NCI-H2081 (cell line): Measurements from ENCODE around the gene HLA-DRB5.
"Not testable (repeated sequence)": the region's sequence is repeated elsewhere in the genome, so short reads cannot be mapped to it uniquely, and the experiment has no call there.

Experiments used
- DNase-seq, 2 experiments: peaks; one replicate each; lab custom pipeline; 2025; lab: John Stamatoyannopoulos, UW

Gene HLA-DRB5

DNA sequence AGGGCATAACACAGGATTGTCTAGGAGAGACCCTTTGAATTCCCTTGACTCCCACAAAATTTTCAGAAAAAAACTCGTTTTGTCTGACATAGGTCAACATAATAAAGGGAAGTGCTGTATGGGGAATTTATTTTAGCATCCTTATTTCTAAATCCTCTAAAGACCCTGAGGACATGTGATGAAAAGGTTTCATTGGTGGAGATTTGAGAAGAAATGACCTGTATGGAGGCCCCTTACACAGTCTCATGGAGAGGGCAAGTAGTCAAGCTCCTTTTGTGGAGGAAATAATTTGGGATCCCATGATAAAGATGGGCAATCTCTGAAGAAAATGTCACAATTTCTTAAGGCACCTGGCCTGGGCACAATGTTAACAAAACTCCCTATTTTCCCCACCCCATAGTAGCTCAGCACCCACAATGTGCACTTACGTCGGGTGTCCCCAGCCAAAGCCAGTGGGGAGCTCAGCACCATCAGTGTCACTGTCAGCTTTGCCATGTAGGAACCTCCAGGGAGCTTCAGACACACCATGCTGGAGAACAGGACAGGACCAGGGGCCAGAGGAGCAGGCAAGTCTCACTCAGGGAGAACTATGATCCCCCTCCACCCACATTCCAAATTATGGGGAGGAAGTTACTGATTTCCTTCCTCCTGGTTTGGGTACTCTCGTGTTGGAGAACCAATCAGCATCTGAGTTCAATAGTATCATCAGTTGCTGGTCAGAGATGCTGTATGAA, at the start of gene HLA-DRB5:
Gene HLA-DRB5 (minus strand): TSS at position 591 of the 734 bp plus-strand sequence. CDS start 63 bp downstream, at position 528.
- DNase-seq: no peak

DNA sequence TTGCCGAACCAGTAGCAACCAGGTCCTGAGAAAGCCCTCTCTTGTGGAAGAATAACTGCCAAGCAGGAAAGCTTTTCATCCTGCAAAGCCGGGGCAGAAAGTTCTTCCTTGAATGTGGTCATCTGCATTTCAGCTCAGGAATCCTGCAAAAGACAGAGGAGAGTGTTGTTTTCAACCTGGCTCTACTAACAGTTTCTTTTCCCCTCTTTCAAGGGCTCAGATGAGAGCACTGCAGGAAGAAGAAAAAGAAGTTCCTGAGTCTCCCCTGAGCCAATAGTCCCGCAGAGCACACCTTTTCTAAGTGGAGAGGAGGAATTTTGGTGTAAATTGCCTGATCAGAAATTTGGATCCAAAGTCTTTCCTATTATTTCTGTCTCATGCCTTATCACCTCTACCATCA, 48.9 kb upstream of the HLA-DRB5 start:
- DNase-seq: no peak

DNA sequence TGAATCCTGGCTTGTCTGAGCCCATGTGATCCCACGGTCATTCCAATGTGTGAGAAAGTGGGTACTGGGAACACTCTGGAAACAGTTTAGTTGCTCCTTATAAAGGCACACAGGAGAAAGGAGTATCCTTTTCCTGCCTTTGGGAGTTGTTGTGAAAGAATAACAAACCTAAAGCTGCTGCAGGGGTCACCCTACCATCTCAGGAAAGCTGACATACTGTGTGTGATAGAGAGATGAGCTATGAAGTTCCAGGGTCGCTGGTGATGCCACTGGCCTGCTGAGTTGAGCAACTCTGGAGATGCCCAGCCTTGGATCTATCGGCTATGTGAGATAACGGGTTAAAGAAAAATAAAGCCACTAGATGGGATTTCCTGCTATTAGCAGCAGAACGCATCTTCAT, 47.4 kb upstream of the HLA-DRB5 start:
- DNase-seq: not testable (repeated sequence)

DNA sequence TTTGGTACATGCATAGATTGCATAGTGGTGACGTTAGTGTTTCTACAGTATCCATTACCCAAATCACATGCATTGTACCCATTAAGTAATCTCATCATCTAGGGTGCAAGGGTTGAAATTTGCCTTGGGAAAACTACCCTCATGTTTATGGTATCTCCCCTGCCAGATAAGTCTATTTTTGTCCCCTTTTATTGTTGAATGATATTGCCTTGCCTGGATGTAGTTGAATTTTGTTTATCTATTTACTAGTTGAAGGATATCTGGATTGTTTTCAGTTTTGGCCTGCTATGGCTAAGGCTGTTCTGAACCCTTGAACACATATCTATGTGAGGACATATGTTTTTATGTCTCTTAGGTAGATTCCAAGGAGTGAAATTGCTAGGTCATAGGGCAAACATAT, 46.2 kb upstream of the HLA-DRB5 start:
- DNase-seq: no peak

DNA sequence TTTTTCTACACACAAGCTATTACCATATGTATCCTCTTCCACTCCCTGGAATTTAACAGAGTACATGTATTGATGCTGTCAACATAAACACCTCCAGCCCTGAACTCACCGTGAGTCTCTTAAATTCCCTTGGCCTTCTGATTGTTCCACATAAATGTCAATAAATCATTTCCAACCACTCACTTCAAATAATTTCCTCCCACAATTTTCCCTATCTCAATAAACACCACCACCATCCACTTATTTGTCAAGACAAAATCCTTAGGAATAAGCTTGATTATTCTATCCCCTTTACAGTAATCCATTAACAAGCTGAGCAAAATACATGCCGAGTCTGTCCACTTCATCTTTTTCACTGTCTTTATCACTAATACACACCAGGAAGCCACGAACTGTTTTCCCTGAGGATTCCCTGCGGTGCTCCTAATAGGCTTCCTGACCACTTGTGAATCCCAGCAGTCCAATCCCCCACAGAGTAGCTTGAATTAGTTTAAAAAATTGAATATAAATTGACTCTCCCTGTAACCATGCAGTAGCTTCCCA, 40.3 kb upstream of the HLA-DRB5 start:
- no peak for DNase-seq

DNA sequence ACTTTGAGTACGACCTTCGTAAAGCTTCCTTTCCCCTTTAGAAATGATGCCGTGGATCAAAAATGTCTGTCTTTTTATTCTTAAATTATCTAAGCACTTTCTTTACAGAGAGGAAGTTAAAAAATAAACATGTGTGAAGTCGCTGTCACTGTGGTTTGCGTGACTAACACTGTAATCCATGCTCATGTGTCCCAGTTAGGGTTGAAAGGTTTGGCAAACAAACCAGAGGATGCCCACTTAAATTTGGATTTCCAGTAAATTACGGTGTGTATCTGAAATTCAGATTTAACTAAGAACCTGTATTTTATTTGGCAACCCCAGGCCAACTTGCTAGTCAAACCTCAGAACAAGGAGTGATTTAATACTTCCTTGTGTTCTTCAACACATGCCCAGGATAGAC, 38.5 kb upstream of the HLA-DRB5 start:
- no peak for DNase-seq

DNA sequence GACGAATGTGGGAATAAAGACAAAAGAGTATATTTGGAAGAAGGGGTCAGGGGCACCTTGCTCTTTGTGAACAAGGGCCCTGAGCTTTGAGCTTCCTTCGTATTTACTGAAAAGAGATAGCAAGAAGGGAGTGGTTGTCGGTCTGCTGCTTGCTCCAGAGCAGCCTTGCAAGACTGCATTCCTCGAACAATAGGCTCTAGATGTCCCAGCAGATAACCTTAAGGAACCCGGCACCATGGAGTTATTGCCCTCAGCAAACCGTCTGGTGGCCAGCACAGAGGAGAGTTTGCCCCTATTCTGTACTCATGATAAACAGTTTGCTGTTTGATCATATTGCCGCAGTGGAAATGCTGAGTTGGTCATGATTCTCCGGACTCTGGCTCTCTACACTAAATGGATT, 36.9 kb upstream of the HLA-DRB5 start:
- DNase-seq: no peak

DNA sequence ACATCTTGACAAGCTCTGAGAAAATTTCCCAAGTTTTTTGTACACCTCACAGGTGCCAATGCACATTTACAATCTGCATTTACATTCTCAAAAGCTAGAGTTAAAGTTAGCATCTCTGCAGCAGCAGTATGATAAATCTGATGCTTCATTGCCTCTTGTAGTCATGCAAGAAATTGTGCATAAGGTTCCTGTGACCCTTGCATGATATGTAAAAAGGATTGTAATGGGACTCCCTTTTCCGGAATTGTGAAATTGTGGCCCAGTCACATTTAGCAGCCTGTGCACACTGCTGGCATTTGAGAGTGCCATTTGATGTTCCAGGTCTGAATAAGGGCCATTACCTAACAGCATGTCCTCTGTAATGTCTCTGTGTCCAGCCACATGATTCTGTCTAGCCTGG, 35.4 kb upstream of the HLA-DRB5 start:
- no peak for DNase-seq

DNA sequence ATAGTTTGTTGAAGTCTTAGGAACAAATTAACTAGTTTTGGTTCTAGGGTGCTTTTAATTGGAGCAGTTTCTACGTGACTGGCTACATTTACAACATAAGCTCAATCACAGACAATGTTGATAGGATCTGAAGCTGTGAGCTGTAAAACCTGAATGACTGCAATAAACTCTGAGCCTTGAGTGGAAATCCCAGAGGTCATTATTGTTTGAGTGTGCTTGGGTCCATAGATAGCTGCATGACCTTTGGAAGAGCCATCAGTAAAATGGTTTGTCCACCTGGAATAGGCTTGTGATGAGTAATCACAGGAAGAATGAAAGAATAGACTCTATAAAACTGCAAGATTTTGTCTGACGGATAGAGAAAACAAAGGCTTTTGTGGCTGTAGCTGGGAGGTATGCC, 32.9 kb upstream of the HLA-DRB5 start:
- no peak for DNase-seq

DNA sequence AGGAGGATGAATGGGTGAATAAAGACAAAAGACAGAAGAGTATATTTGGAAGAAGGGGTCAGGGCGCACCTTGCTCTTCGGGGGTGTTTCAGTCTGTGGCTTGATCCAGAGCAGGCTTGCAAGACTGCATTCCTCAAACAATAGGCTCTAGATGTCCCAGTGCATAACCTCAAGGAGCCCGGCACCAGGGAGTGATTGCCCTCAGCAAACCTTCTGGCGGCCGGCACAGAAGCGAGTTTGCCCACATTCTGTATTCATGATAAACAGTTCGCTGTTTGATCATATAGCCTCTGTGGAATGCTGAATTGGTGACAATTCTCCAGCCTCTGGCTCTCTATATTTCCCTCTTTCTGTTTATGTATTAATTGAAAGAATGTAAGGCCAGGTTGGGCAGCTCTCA, 29.7 kb upstream of the HLA-DRB5 start:
- no peak for DNase-seq

DNA sequence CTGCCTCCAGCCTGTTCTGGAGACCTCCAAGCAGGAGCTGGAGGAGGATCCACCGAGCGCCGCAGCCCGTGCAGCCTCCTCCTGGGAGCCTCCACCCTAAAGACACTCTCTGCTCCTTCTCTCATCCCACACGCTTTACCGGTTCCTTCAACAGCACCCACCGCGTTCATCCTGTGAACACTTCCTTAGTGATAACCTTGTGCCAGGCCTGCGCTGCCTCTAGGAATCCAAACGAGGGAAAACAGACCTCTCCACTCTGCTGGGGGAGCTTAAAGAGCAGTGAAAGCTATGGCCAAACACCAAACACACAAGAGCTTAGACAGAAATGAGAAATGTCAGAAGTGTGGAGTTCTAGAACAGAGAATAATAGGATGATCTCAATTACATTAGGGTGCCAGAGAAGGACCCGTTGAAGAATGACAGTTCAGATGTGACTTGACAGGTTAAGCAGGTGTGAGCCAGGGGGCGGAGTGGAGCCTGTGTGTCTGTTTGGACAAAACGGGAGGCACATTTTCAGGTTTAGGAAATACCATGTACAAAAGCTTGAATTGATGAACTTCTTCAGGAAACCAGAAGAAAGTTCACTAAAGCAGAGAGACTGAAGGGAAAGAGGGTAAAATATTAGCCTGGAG, 28.5 kb upstream of the HLA-DRB5 start:
- DNase-seq: no peak

DNA sequence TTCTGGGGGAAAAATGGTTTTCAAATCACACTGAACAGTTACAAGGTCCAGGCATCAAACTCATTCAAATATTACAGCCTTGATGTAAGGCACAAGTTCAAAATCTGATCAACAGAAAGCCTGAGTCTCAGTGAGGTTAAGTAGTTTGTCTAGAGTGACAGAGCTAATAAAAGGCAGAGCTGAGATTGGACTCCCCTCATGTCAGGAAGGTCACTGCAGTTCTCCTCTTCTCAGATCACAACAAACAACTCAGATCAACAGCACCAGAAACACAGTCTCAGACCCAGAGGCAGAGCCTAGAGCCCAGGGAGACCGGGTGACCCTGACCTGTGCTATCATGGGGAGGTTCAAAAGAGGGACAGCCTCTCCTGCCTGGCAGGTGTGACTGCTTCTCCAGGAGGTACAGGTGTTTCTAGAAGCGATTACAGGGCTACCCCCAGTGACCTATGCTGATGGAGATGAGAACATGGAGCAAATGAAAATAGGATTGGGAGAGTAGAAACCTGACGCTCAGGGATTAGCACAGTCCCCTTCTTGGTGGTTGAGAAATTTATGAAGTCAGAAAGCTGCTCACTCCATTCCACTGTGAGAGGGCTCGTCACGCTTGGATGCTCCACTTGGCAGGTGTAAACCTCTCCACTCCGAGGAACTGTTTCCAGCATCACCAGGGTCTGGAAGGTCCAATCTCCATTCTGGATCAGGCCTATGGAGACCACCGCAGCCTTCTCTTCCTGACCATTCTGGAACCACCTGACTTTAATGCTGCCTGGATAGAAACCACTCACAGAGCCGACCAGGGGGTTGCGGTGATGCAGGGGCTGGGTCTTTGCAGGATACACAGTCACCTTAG, 24.3 kb upstream of the HLA-DRB5 start:
- DNase-seq: no peak

DNA sequence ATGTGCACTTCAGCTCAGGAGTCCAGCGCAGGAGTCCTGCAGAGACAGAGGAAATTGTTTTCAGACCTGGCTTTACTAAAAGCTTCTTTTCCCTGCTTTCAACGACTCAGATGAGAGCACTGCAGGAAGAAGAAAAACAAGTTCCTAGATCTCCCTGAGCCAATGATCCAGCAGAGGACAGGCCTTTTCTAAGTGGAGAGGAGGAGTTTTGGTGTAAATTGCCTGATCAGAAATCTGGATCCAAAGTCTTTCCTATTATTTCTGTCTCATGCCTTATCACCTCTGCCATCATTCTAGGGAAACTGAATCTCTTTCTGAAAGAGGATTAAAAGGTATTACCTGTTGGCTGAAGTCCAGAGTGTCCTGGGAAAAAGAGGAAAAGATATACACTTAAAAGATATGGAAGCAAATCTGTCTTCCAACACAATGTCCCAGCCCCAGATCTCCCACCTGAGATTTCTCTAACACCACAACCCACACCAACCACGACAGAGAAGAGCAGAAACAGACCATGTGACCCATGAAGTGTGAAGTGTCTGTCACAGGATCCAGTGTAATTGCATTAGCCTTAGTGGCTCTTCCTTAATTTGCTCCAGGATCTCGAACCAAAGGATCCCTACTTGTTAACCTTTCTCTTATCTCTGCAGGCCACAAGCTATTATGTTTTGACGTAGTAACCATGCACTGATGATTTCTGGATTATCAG, 23.1 kb upstream of the HLA-DRB5 start:
- DNase-seq: no peak

DNA sequence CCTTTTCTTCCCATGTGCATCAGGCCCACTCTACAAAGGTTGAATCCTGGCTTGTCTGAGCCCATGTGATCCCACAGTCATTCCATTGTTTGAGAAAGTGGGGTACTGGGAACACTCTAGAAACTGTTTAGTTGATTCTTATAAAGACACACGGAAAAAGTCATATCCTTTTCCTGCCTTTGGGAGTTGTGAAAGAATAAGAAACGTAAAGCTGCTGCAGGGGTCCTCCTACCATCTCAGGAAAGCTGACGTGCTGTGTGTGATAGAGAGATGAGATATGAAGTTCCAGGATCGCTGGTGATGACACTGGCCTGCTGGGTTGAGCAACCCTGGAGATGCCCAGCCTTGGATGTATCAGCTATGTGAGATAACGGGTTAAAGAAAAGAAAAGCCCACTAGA, 21.3 kb upstream of the HLA-DRB5 start:
- no peak for DNase-seq

DNA sequence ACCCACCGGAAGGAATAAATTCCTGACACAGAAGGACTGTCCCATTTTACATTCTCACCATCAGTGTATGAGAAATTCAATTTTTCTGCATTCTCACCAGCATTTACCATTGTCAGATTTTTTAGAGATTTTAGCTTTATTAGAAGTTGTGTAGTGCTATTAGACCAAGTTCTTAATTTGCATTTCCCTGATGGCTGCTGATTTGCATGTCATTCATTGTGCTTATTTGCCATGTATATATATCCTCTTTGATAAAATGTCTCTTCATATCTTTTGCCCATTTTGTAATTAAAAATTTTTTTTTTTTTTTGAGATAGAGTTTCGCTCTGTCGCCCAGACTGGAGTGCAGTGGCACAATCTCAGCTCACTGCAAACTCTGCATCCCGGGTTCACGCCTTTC, 9.8 kb upstream of the HLA-DRB5 start:
- no peak for DNase-seq

DNA sequence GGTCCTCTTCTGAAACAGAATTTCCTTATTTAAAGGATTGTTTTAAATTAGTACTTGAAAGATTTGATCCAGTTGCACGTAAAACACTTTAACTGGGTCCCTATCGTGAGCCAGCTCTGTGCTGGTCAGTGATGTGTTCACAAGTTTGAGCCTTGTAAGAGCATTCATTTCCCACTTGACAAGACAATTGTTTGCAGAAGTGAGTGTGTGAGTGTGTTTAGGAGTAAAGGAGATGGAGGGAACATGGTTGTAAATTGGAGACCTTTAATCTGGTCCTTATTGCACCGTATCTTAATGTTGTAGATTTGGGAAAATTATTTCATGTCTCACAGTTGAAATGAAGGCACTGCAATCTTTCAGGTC, 325 bp upstream of the HLA-DRB5 start:
- DNase-seq: not testable (repeated sequence)

DNA sequence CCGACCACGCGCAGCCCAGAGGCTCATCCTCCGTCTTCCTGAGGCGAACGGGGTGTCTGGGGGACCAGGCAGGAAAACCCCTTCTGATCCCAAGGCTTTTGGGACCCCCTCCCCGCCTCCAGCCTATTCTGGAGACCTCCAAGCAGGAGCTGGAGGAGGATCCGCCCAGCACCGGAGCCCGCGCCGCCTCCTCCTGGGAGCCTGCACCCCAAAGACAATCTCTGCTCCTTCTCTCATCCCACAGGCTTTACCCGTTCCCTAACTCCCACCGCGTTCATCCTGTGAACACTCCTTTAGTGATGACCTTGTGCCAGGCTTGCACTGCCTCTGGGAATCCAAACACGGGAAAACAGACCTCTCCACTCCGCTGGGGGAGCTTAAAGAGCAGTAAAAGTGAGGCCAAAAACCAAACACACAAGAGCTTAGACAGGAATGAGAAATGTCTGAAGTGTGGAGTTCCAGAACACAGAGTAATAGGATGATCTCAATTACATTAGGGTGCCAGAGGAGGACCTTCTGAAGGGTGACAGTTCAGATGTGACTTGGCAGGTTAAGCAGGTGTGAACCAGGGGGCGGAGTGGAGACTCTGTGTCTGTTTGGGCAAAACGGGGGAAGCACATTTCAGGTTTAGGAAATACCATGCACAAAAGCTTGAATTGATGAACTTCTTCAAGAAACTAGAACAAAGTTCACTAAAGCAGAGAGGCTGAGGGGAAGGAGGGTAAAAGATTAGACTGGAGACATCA, 7.6 kb downstream of the HLA-DRB5 start:
- no peak for DNase-seq

DNA sequence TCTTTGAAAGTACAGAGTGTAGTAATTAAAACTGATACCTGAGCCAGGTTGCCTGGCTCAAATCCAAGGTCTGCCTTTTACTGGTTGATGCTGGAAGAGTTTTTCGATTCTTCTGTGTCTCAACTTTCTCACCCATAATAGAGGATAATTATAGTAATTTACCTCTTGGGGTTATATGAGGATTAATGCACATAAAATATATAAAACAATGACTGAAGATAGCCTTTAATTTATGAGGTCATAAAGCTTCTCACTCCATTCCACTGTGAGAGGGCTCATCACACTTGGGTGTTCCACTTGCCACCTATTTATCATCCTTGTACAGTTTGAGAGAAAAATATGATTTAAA, 10.2 kb downstream of the HLA-DRB5 start:
- no peak for DNase-seq

DNA sequence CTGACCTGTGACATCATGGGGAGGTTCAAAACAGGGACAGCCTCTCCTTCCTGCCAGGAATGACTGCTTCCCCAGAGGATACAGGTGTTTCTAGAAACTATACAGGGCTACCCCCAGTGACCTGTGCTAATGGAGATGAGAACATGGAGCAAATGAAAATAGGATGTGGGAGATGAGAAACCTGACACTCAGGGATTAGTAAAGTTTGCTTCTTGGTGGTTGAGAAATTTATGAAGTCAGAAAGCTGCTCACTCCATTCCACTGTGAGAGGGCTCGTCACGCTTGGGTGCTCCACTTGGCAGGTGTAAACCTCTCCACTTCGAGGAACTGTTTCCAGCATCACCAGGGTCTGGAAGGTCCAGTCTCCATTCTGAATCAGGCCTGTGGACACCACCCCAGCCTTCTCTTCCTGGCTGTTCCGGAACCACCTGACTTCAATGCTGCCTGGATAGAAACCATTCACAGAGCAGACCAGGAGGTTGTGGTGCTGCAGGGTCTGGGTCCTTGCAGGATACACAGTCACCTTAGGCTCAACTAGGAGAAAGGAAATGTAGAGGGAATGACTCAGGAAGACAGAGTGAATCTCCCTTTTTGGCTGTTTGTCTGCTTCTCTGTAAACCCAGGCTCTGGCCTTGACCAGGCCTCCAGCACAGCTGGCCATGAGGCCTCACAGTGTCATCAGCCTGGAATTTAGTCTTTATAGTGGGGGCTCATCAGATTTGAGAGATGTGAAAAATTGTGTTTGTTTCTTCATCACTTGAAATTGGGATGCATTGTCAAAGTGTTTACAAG, 10.8 kb downstream of the HLA-DRB5 start:
- no peak for DNase-seq

DNA sequence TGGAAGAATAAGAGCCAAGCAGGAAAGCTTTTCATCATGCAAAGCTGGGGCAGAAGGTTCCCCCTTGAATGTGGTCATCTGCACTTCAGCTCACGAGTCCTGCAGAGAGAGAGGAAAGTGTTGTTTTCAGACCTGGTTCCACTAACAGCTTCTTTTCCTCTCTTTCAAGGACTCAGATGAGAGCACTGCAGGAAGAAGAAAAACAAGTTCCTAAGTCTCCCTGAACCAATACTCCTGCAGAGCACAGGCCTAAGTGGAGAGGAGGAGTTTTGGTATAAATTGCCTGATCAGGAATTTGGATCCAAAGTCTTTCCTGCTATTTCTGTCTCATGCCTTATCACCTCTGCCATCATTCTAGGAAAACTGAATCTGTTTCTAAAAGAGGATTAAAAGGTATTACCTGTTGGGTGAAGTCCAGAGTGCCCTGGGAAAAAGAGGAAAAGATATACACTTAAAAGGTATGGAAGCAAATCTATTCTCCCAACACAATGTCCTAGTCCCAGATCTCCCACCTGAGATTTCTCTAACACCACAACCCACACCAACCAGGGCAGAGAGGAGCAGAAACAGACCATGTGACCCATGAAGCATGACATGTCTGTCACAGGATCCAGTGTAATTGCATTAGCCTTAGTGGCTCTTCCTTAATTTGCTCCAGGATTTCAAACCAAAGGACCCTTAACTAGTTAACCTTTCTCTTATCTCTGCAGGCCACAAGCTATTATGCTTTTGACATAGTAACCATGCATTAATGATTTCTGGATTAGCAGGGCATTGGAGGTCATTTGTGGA, 12.2 kb downstream of the HLA-DRB5 start:
- no peak for DNase-seq
